Mucosa of stomach (tissue), 1 donor: ENCODE data around the gene TTLL11.

Experiments used
- H3K27me3 ChIP-seq: one replicate; pipeline ENCODE4 v1.7.0; 2013; ENCODE audit warnings: mild to moderate bottlenecking, low read length; ENCODE audit not compliant: control insufficient read depth, insufficient read depth
- H3K36me3 ChIP-seq: one replicate; pipeline ENCODE4 v1.7.0; 2013; ENCODE audit warnings: low read length; ENCODE audit not compliant: control insufficient read depth, insufficient read depth
- H3K4me1 ChIP-seq: one replicate; pipeline ENCODE4 v1.7.0; 2013; ENCODE audit warnings: mild to moderate bottlenecking, low read length; ENCODE audit not compliant: control insufficient read depth, insufficient read depth
- H3K4me3 ChIP-seq: one replicate; pipeline ENCODE4 v1.7.0; 2013; ENCODE audit warnings: low read length
- H3K9ac ChIP-seq: one replicate; pipeline ENCODE4 v1.7.0; 2013; ENCODE audit warnings: mild to moderate bottlenecking, low read length, moderate library complexity
- H3K9me3 ChIP-seq: one replicate; pipeline ENCODE4 v1.7.0; 2013; ENCODE audit warnings: mild to moderate bottlenecking, low read length, moderate library complexity; ENCODE audit not compliant: control insufficient read depth
- donor health status: Pancreatic carcinoma.

Gene TTLL11

GRCh38 chr9:121833061-121833460 lies 260.0 kb downstream of the TTLL11 start:
- H3K9me3 ChIP-seq = no peaks in the 10 kb centered on the region
- H3K9ac ChIP-seq = no peak overlapping the region
- no peaks in the 10 kb centered on the region for H3K27me3 ChIP-seq
- no peak overlapping the region for H3K4me3 ChIP-seq
- no peaks in the 10 kb centered on the region for H3K36me3 ChIP-seq
- H3K4me1 ChIP-seq = peaks cover 9% of the 10 kb centered on the region

DNA sequence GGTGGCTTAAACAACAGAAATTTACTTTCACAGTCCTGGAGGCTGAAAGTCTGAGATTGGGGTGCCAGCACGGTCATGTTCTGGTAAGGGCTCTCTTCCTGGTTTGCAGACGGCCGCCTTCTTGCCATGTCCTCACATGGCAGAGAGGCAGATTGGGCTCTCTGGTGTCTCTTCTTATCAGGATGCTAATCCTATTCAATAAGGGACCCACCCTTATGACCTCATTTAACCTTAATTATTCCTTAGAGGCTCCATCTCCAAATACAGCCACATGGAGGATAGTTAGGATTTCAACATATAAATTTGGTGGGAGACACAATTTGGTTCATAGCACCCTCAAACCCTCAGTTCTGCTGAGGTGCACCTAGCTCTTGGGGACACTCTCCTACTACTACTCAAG lies 261.2 kb downstream of the TTLL11 start:
- H3K9ac ChIP-seq = no peak overlapping the region
- H3K27me3 ChIP-seq = no peaks in the 10 kb centered on the region
- no peak overlapping the region for H3K4me3 ChIP-seq
- peaks cover 9% of the 10 kb centered on the region for H3K4me1 ChIP-seq
- H3K9me3 ChIP-seq = no peaks in the 10 kb centered on the region
- H3K36me3 ChIP-seq = no peaks in the 10 kb centered on the region

- H3K27me3 ChIP-seq = no peaks in the 10 kb centered on the region
- no peaks in the 10 kb centered on the region for H3K36me3 ChIP-seq
- no peak overlapping the region for H3K9ac ChIP-seq
- H3K4me1 ChIP-seq = no peaks in the 10 kb centered on the region
- no peak overlapping the region for H3K4me3 ChIP-seq
- H3K9me3 ChIP-seq = no peaks in the 10 kb centered on the region
Observed at GRCh38 chr9:121830441-121831140, 262.5 kb downstream of the TTLL11 start.

DNA sequence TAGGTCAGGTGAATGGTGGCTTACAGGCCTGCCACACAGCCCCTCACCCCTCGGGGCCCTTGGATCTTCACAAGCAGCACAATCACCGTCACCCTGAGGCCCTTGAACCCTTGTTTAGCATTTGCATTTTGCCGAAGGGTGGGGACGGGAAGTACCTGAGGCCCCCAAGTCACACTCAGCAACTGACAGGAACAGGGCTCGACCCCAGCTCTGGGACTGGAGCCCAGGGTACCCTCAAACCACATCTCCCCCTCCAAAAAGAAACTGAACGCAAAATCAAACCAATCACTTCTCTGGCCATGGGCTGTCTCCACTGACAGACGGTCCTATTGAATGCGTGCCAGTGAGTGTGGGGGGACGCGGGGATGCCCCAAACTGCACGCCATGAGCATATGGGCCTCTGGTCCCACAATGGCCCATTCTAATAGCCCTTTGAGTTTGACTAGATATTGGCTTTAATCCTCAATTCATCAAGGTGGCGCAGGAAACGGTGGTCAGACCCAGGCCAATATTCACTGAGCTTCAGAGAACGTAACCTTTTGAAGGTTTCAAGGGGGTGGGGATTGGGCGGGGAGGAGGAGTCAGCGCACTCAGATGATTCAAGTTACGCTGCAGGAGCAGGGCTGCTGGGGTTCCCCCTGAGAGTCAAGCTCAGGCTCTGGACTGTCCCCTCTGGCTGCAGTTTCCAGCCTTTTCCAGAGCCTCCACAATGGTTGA lies 265.7 kb downstream of the TTLL11 start:
- Histone ChIP-seq H3K4me1 (peaks cover 12% of the 10 kb centered on the region), H3K9me3 (no peaks in the 10 kb centered on the region), H3K36me3 (no peaks in the 10 kb centered on the region), H3K27me3 (no peaks in the 10 kb centered on the region), H3K9ac (no peak overlapping the region), H3K4me3 (no peak overlapping the region)

- Histone ChIP-seq H3K4me3 (no peak overlapping the region), H3K36me3 (no peaks in the 10 kb centered on the region), H3K9me3 (no peaks in the 10 kb centered on the region)
Observed at GRCh38 chr9:121826711-121827110, 266.4 kb downstream of the TTLL11 start.

GRCh38 chr9:121825031-121825691 lies 267.9 kb downstream of the TTLL11 start:
- Histone ChIP-seq H3K27me3 (no peaks in the 10 kb centered on the region), H3K9me3 (no peaks in the 10 kb centered on the region), H3K4me1 (peaks cover 12% of the 10 kb centered on the region), H3K4me3 (no peak overlapping the region), H3K36me3 (no peaks in the 10 kb centered on the region), H3K9ac (no peak overlapping the region)

More at GRCh38 chr9:121826711-121827110, 266.4 kb downstream of the TTLL11 start:
- Histone ChIP-seq H3K4me1 (peaks cover 12% of the 10 kb centered on the region), H3K27me3 (no peaks in the 10 kb centered on the region), H3K9ac (no peak overlapping the region)

DNA sequence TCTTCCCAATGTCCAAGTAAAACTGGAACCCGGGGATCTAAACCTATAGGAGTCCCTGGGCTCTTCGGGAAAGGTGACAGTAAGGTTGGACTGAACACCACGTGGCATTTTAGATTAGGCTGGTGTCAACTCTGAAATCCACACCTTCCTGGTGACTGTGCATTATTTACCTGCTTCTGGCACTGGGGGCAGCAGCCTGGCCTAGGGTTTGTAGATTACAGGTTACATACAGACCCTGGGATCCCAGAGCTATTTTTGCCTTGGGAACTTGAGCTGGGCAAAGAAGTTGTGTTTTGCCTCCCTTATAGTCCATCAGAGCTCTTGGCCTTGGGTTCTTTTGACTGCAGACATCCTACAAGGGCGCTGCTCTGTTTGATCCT lies 268.5 kb downstream of the TTLL11 start:
- Histone ChIP-seq H3K9ac (no peak overlapping the region), H3K9me3 (no peaks in the 10 kb centered on the region), H3K27me3 (no peaks in the 10 kb centered on the region), H3K4me1 (peaks cover 12% of the 10 kb centered on the region), H3K4me3 (no peak overlapping the region), H3K36me3 (no peaks in the 10 kb centered on the region)

GRCh38 chr9:121823451-121824169 lies 269.5 kb downstream of the TTLL11 start:
- H3K9ac ChIP-seq = no peak overlapping the region
- no peaks in the 10 kb centered on the region for H3K36me3 ChIP-seq
- no peak overlapping the region for H3K4me3 ChIP-seq
- no peaks in the 10 kb centered on the region for H3K9me3 ChIP-seq
- H3K4me1 ChIP-seq = peaks cover 12% of the 10 kb centered on the region
- no peaks in the 10 kb centered on the region for H3K27me3 ChIP-seq

GRCh38 chr9:121822093-121823085 lies 270.7 kb downstream of the TTLL11 start:
- H3K36me3 ChIP-seq = no peaks in the 10 kb centered on the region
- H3K4me3 ChIP-seq = no peak overlapping the region
- H3K9me3 ChIP-seq = no peaks in the 10 kb centered on the region
- no peak overlapping the region for H3K9ac ChIP-seq
- peaks cover 12% of the 10 kb centered on the region for H3K4me1 ChIP-seq
- H3K27me3 ChIP-seq = no peaks in the 10 kb centered on the region

DNA sequence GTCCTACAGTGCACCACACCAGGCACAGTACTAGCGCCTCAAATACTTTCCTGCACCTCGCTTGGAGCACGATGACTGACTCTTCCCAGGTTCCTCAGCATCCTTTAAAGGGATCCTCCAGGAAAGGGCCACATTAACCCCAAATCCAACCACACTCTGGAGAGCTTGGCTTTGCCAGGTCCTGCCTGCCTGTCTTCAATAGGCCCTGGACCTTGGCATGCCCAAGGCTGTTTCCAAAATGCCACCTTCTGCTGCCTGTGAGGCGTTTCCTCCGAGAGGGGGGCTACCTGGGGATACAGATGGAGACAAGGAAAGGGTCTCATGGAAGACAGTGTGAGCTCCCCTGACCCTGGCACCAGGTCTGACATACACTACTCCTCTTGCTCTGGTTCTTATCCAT lies 271.8 kb downstream of the TTLL11 start:
- Histone ChIP-seq H3K4me3 (no peak overlapping the region), H3K9ac (no peak overlapping the region), H3K27me3 (no peaks in the 10 kb centered on the region), H3K4me1 (peaks cover 12% of the 10 kb centered on the region), H3K36me3 (no peaks in the 10 kb centered on the region), H3K9me3 (no peaks in the 10 kb centered on the region)
